ENCODE measurements around the gene RIPOR3. TPM values are rescaled to one million over a fixed set of nuclear protein-coding genes. Genes with fewer than 3 reads are reported as not detected.

RIPOR3 gene
- total RNA-seq, 2 donors from 2014 or later: 2.3 to 6.9 TPM

GRCh38 chr20:50567860-50568548 is 123.3 kb downstream of the RIPOR3 start:
- ATAC-seq: no peak
- no peak for TF ChIP-seq POLR2A (IDR thresholded peaks at IDR 0.05)
- no peak for TF ChIP-seq CTCF (IDR thresholded peaks at IDR 0.05)
- peaks cover 31% of the 10 kb centered on the region for H3K4me1 ChIP-seq
- intact Hi-C loops (cut with DNase I): no loop called here
- DNase-seq: no peak
- 93 to 96% methylated on average over 12 to 18 of the region's 18 CpGs for WGBS, 2 donors
- no peaks in the 10 kb centered on the region for H3K27me3 ChIP-seq
- H3K36me3 ChIP-seq (replicated peaks in 1 of 2; ENCODE audit: insufficient read depth in 1 of 2, low read depth in 2 of 2): peaks cover 0 to 13% of the 10 kb centered on the region in 2 donors
- no peak overlapping the region for H3K4me3 ChIP-seq
- H3K9me3 ChIP-seq: no peaks in the 10 kb centered on the region
- H3K27ac ChIP-seq: no peak overlapping the region

GRCh38 chr20:50565871-50566270 is 125.5 kb downstream of the RIPOR3 start:
- Histone ChIP-seq H3K4me3 (no peak overlapping the region), H3K4me1 (peaks cover 21% of the 10 kb centered on the region), H3K9me3 (no peaks in the 10 kb centered on the region), H3K27ac (no peak overlapping the region), H3K27me3 (no peaks in the 10 kb centered on the region), H3K36me3 (replicated peaks in 1 of 2; ENCODE audit: insufficient read depth in 1 of 2, low read depth in 2 of 2) (peaks cover 0 to 13% of the 10 kb centered on the region in 2 donors)
- intact Hi-C loops (cut with DNase I): no loop called here
- ATAC-seq (no peak), DNase-seq (no peak)
- TF ChIP-seq CTCF (IDR thresholded peaks at IDR 0.05) (no peak), POLR2A (IDR thresholded peaks at IDR 0.05) (no peak)
- WGBS, 2 donors: 91 to 94% methylated on average over 3 to 4 of the region's 4 CpGs

DNA sequence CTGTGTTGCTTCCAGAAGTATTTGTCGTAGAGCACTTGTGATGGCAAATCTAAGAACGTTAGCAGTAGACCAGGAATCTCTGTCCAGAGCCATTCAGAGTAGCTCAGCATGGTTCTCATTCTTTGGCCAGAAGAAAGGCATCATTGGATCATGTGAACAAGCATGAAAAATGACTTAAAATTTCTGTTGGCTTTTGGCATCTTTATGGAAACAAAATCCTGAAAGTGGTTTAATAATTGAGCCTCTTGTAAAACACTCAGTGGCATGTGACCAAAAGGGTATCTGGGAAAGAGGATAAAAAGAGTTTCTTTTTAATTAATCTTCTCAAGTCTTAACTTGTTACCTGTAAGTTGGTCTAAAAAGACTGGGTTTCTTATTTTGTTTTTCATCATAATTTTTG is 126.0 kb downstream of the RIPOR3 start:
- Histone ChIP-seq H3K27ac (no peak overlapping the region), H3K4me3 (no peak overlapping the region), H3K9me3 (no peaks in the 10 kb centered on the region), H3K36me3 (replicated peaks in 1 of 2; ENCODE audit: insufficient read depth in 1 of 2, low read depth in 2 of 2) (peaks cover 0 to 13% of the 10 kb centered on the region in 2 donors), H3K4me1 (peaks cover 16% of the 10 kb centered on the region), H3K27me3 (no peaks in the 10 kb centered on the region)
- ATAC-seq: no peak
- DNase-seq: no peak
- 65 to 69% methylated on average over 2 of the region's 2 CpGs for WGBS, 2 donors
- intact Hi-C loops (cut with DNase I): no loop called here
- TF ChIP-seq POLR2A (IDR thresholded peaks at IDR 0.05) (no peak), CTCF (IDR thresholded peaks at IDR 0.05) (no peak)

DNA sequence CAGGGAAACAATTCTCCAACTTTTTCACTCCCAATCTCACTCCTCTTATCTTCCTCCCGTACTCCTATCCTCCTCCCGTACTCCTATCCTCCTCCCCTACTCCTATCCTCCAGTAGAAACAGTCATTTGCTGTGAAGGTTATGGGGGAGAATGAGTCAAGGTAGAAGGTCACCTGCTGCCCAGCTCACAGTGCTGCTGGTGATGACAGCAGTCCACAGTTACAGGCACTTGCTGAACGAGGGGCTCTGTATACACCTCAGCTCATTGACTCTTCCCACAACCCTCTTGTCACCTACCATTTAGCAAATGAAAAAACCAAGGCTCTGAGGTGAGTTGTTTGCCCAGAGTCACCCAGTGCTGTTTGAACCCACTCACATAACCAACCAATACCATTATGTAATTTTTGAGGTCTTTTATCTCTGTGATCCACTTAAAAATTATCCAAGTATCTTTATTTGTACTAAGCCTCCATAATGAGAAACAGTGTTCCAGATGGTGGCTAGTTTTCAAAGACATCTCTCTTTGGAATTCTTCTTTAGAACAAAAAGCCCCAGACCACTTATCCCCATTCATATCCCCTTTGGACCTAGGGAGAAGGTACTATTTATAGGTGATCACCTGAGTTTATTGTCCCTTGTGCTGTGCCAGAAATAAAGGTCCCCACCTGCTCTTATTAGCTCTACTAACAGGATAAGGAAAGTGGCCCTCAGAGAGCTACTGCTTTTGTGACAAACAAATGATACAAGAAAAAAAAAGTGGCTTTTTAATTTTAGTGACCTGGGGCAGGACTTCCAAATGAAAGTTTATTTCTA is 128.0 kb downstream of the RIPOR3 start:
- Histone ChIP-seq H3K4me1 (peaks cover 16% of the 10 kb centered on the region), H3K36me3 (replicated peaks in 1 of 2; ENCODE audit: insufficient read depth in 1 of 2, low read depth in 2 of 2) (peaks cover 0 to 9% of the 10 kb centered on the region in 2 donors), H3K9me3 (no peaks in the 10 kb centered on the region), H3K4me3 (no peak overlapping the region), H3K27me3 (no peaks in the 10 kb centered on the region), H3K27ac (no peak overlapping the region)
- no peak for TF ChIP-seq POLR2A (IDR thresholded peaks at IDR 0.05)
- no peak for TF ChIP-seq CTCF (IDR thresholded peaks at IDR 0.05)
- intact Hi-C loops (cut with DNase I): no loop called here
- ATAC-seq (no peak), DNase-seq (no peak)
- WGBS, 2 donors: 84 to 87% methylated on average over 3 of the region's 3 CpGs
